GM12878 (cell line): ENCODE results near the gene CEBPE. TPM values are rescaled to one million over a fixed set of nuclear protein-coding genes. Genes with fewer than 3 reads are reported as not detected.

ENCODE experiments used
- ATAC-seq: fragments of 200-7000 bp; cut with Tn5 transposase; 3 replicates; pipeline ENCODE4 v1.9.1; 2020; ENCODE audit warnings: mild to moderate bottlenecking, moderate library complexity
- BruUV-seq: library from RNA; stranded (reverse); fragments of 400-500 nt; replicated peaks from 2 replicates; lab custom pipeline; 2021; lab: Mats Ljungman, UMichigan
- CTCF ChIA-PET: fragments of 300-600 bp; sonication (Branson Sonifier 250); formaldehyde crosslinking; extraction: SDS; loops from one replicate; lab custom pipeline; 2021; ENCODE audit warnings: inconsistent platforms; lab: Yijun Ruan, JAX
- POLR2A ChIA-PET: fragments of 350-600 bp; formaldehyde crosslinking; extraction: SDS; loops from one replicate; lab custom pipeline; 2021; ENCODE audit warnings: inconsistent platforms; lab: Charles Lee
- RAD21 ChIA-PET: fragments of 300-600 bp; sonication (Branson Sonifier 250); formaldehyde crosslinking; loops from one replicate; lab custom pipeline; 2023; ENCODE audit warnings: antibody characterized with exemption; ENCODE audit not compliant: unreplicated experiment; lab: Charles Lee
- SMC1A ChIA-PET: fragments of 300-600 bp; sonication (Branson Sonifier 250); formaldehyde crosslinking; loops from one replicate; lab custom pipeline; 2023; ENCODE audit not compliant: unreplicated experiment, uncharacterized antibody; lab: Charles Lee
- DNase-seq: peaks from one replicate; pipeline ENCODE4 v3.0.0-alpha.2; 2011; ENCODE audit warnings: low read depth, low spot score
- FAIRE-seq: peaks from 3 replicates; lab custom pipeline; 2011; peaks lifted over from hg19 to GRCh38; lab: Jason Lieb, UNC
- H2AFZ ChIP-seq: 2 replicates; pipeline ENCODE4 v1.6.0; 2011; ENCODE audit warnings: low read depth, low read length, control low read depth; ENCODE audit not compliant: control insufficient read depth
- H3K27ac ChIP-seq: 2 replicates; pipeline ENCODE4 v1.5.1; 2011; ENCODE audit warnings: control low read depth; ENCODE audit not compliant: control insufficient read depth, insufficient read depth
- H3K27me3 ChIP-seq, 2 experiments: replicated peaks in 1 of 2; 2 replicates each; pipeline versions ENCODE4 v1.6.0 to v1.6.1; 2011; ENCODE audit warnings: low read length in 1 of 2; ENCODE audit not compliant: control insufficient read depth in 2 of 2, insufficient read depth in 2 of 2
- H3K36me3 ChIP-seq, 2 experiments: 2 replicates each; pipeline ENCODE4 v1.5.1; 2011; ENCODE audit warnings: low read length in 1 of 2; ENCODE audit not compliant: control insufficient read depth in 2 of 2, insufficient read depth in 2 of 2
- H3K4me1 ChIP-seq: 2 replicates; pipeline ENCODE4 v1.6.1; 2011; ENCODE audit warnings: mild to moderate bottlenecking, low read length, moderate library complexity, mixed read lengths; ENCODE audit not compliant: control insufficient read depth, insufficient read depth
- H3K4me2 ChIP-seq: 2 replicates; pipeline ENCODE4 v1.6.0; 2011; ENCODE audit warnings: control low read depth; ENCODE audit not compliant: control insufficient read depth, insufficient read depth
- H3K4me3 ChIP-seq: fragments of 200-600 bp; sonication (generic); 2 replicates; pipeline ENCODE4 v1.5.1; 2016
- H3K79me2 ChIP-seq: 2 replicates; pipeline ENCODE4 v1.6.0; 2011; ENCODE audit warnings: low read length; ENCODE audit not compliant: control insufficient read depth, insufficient read depth
- H3K9ac ChIP-seq: 2 replicates; pipeline ENCODE4 v1.8.0; 2011; ENCODE audit warnings: low read length, control low read depth, mixed read lengths; ENCODE audit not compliant: control insufficient read depth, insufficient read depth
- H3K9me3 ChIP-seq: replicated peaks from 3 replicates; pipeline ENCODE4 v1.5.1; 2011; ENCODE audit warnings: mild to moderate bottlenecking, low read length; ENCODE audit not compliant: control insufficient read depth, insufficient read depth
- H4K20me1 ChIP-seq: 2 replicates; pipeline ENCODE4 v1.6.0; 2011; ENCODE audit not compliant: control insufficient read depth, insufficient read depth
- CBX5 ChIP-seq: sonication (generic); IDR thresholded peaks from 2 replicates; pipeline ENCODE4 v1.6.1; 2016; ENCODE audit warnings: low read depth, moderate library complexity, mild to moderate bottlenecking, inconsistent platforms
- EP300 ChIP-seq, 2 experiments: fragments of 150-350 bp in 1 of 2; IDR thresholded peaks; 2 replicates each; pipeline ENCODE4 v1.6.1; 2011 to 2012; ENCODE audit warnings: low read depth in 2 of 2, low read length in 2 of 2, borderline replicate concordance in 1 of 2, improper control_type of control experiment in 1 of 2, inconsistent platforms in 1 of 2; ENCODE audit not compliant: control insufficient read depth in 1 of 2
- ETV6 ChIP-seq, 2 experiments: fragments of 450-650 bp in 1 of 2; IDR thresholded peaks in 1 of 2; conservative IDR thresholded peaks in 1 of 2; 2 replicates each; pipeline ENCODE4 v1.6.1; 2014; ENCODE audit warnings: antibody characterized with exemption in 1 of 2, borderline replicate concordance in 1 of 2, low read depth in 1 of 2, mild to moderate bottlenecking in 1 of 2, moderate library complexity in 1 of 2
- MEF2A ChIP-seq: IDR thresholded peaks from 2 replicates; pipeline ENCODE4 v1.6.1; 2011; ENCODE audit warnings: low read depth, mild to moderate bottlenecking, low read length, moderate library complexity; ENCODE audit not compliant: insufficient read depth
- MYC ChIP-seq: IDR thresholded peaks from 2 replicates; pipeline ENCODE4 v1.6.1; 2011; ENCODE audit warnings: mild to moderate bottlenecking, low read length, moderate library complexity, inconsistent platforms; ENCODE audit not compliant: insufficient read depth, insufficient replicate concordance, insufficient read length, severe bottlenecking
- NFIC ChIP-seq: IDR thresholded peaks from 2 replicates; pipeline ENCODE4 v1.6.1; 2012; ENCODE audit warnings: low read depth, mild to moderate bottlenecking, inconsistent platforms, low read length, moderate library complexity
- NFYA ChIP-seq: IDR thresholded peaks from 2 replicates; pipeline ENCODE4 v1.6.1; 2011; ENCODE audit warnings: low read depth, mild to moderate bottlenecking, low read length, improper control_type of control experiment, borderline replicate concordance
- PBX3 ChIP-seq: IDR thresholded peaks from 2 replicates; pipeline ENCODE4 v1.6.1; 2011; ENCODE audit warnings: mild to moderate bottlenecking, low read depth, low read length, moderate library complexity; ENCODE audit not compliant: insufficient replicate concordance
- POU2F2 ChIP-seq: IDR thresholded peaks from 3 replicates; pipeline ENCODE4 v1.6.1; 2011; ENCODE audit warnings: low read depth, mild to moderate bottlenecking, low read length, borderline replicate concordance
- RCOR1 ChIP-seq: conservative IDR thresholded peaks from 2 replicates; pipeline ENCODE4 v1.6.1; 2012; ENCODE audit warnings: low read depth, low read length, improper control_type of control experiment
- SPI1 ChIP-seq: IDR thresholded peaks from 2 replicates; pipeline ENCODE4 v1.6.1; 2011; ENCODE audit warnings: low read depth, mild to moderate bottlenecking, low read length, moderate library complexity, borderline replicate concordance; ENCODE audit not compliant: insufficient read depth
- SREBF2 ChIP-seq: IDR thresholded peaks from 2 replicates; pipeline ENCODE4 v1.6.1; 2012; ENCODE audit warnings: mild to moderate bottlenecking, low read length
- SRF ChIP-seq, 2 experiments: IDR thresholded peaks; 2 replicates each; pipeline ENCODE4 v1.6.1; 2011; ENCODE audit warnings: low read depth in 2 of 2, low read length in 2 of 2, mild to moderate bottlenecking in 1 of 2, moderate library complexity in 1 of 2
- STAT1 ChIP-seq: fragments of 450-650 bp; conservative IDR thresholded peaks from 2 replicates; pipeline ENCODE4 v1.6.1; 2014; ENCODE audit warnings: antibody characterized with exemption, mild to moderate bottlenecking
- TARDBP ChIP-seq: IDR thresholded peaks from 2 replicates; pipeline ENCODE4 v1.6.1; 2016; ENCODE audit warnings: borderline replicate concordance
- YBX1 ChIP-seq: fragments of 450-650 bp; IDR thresholded peaks from 2 replicates; pipeline ENCODE4 v1.6.1; 2016; ENCODE audit warnings: antibody characterized with exemption
- ZBED1 ChIP-seq: IDR thresholded peaks from 2 replicates; pipeline ENCODE4 v1.6.1; 2016; ENCODE audit warnings: borderline replicate concordance
- WGBS: methylation state at CpG from one replicate; pipeline ENCODE4 v1.1.6; 2016; ENCODE audit warnings: low lambda C conversion rate; ENCODE audit not compliant: insufficient replicate concordance, insufficient coverage; ENCODE audit errors: missing lambda C conversion rate; 5-methylcytosine and 5-hydroxymethylcytosine counted together
- in situ Hi-C: fragments of 300-500 bp; cut with MboI; formaldehyde crosslinking; loops from 9 replicates; pipeline ENCODE4 v1.14.3; 2018; ENCODE audit warnings: mixed read lengths
- intact Hi-C: fragments of 100-400 bp; cut with micrococcal nuclease; formaldehyde crosslinking; loops from one replicate; pipeline ENCODE4 v1.14.2; 2022; ENCODE audit not compliant: unreplicated experiment
- polyA plus RNA-seq, 11 experiments: library from polyadenylated mRNA; depleted of rRNA in 4 of 11; unstranded in 6 of 11; stranded (reverse) in 5 of 11; fragments of >200 nt; fragmentation: Nextera tagmentation in 4 of 11; fragmentation: Illumina TruSeq in 1 of 11; extraction: Ambion mirVana in 4 of 11; extraction: Trizol in 1 of 11; gene quantifications; 1 replicate in 1 of 11; 2 replicates in 10 of 11; pipeline versions ENCODE4 v1.2.1 to v1.2.3, GENCODE V29; 2011 to 2016; ENCODE audit warnings: inconsistent platforms in 2 of 11, missing spikeins in 2 of 11, low read depth in 1 of 11
- total RNA-seq, 4 experiments: library from RNA; depleted of rRNA in 3 of 4; stranded (reverse); fragments of >200 nt in 3 of 4; fragmentation: Illumina TruSeq in 1 of 4; extraction: Trizol in 1 of 4; gene quantifications; 2 replicates each; pipeline versions ENCODE4 v1.2.1 to v1.2.3, GENCODE V29; 2013 to 2021
- TF ChIP-seq, protein P1 (sequence below): fragments of 450-650 bp; IDR thresholded peaks from 2 replicates; pipeline ENCODE4 v1.6.1; 2018; ENCODE audit warnings: borderline replicate concordance, mild to moderate bottlenecking; ENCODE audit not compliant: partially characterized antibody

Gene CEBPE
- total and polyA plus RNA-seq, 10 of the 15 experiments (the other 5 are each of a cell fraction or from before 2014, with no cell fraction given): 0.09 to 0.45 (median 0.24) TPM; not detected in 7

DNA sequence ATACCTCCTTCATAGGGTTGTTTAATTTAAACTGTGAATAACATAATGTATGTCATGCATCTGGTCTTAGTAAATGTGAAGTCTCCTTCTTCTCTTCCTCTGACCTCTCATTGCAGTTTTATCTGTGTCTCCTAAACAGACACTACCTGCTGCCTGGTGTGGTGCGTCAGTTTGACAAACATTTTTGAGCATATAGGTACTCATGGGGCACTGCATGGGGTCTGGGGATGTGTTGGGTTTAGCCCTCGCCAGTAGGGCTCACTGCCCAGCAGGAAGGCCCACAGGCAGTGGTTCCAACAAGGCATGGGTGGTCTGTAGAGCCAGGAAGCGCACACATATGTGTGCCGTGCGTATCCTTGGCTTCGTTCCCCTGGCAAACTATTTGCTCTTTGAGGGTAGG, 3.0 kb upstream of the CEBPE start (continued):
- TF ChIP-seq PBX3 (no peak), EP300 (IDR thresholded peaks at IDR 0.05; ENCODE audit: borderline replicate concordance in 1 of 2, control insufficient read depth in 1 of 2, low read depth in 2 of 2, low read length in 2 of 2) (no peak), SPI1 (no peak), TARDBP (no peak)
- TF ChIP-seq, all 136 proteins: peak for 0

DNA sequence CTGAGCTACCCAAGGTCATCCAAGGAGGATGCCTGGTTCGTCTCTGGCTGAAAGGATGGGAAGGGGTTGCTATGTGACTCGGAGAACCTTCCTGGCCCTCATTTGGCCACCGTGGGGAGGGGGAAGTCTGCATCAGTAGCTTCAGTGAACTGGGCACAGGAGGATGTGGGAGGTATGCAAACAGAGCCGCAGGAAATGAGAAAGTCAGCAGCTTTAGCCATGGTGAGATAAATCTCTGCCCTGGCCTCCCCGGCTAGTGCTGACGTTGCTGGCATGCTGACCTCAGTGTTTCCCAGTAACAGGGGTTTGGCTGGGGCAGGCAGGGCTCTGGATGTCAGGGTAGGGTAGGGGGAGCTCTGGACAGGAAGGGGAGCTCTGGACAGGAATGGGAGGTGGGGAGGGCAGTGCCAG, 2.3 kb upstream of the CEBPE start:
- H3K9ac ChIP-seq: no peak overlapping the region
- SMC1A ChIA-PET: interaction anchor here (0.9 to 3.2 kb wide), 15 partner anchors 9 to 259 kb away, joined by 3 to 34 read pairs (median 7); partner anchors contain the start of genes ACIN1, C14orf119 and SLC7A8
- no peak overlapping the region for H3K27ac ChIP-seq
- TF ChIP-seq CBX5 (no peak), ZBED1 (no peak), NFYA (no peak), RCOR1 (no peak), ETV6 (conservative IDR thresholded peaks at IDR 0.05 in 1 of 2, IDR thresholded peaks at IDR 0.05 in 1 of 2; ENCODE audit: borderline replicate concordance in 1 of 2, low read depth in 1 of 2) (no peak), SREBF2 (no peak), SRF (IDR thresholded peaks at IDR 0.05; ENCODE audit: low read depth in 2 of 2, low read length in 2 of 2) (0 out of 4 replicates have a peak, but pooled peaks of 1 of the 2 experiments have one; percentile 12), YBX1 (no peak), NFIC (no peak), MYC (no peak), STAT1 (no peak), MEF2A (no peak), POU2F2 (peak; percentile 72; the same call in 1 of the 3 replicates)
- TF ChIP-seq, protein P1, sequence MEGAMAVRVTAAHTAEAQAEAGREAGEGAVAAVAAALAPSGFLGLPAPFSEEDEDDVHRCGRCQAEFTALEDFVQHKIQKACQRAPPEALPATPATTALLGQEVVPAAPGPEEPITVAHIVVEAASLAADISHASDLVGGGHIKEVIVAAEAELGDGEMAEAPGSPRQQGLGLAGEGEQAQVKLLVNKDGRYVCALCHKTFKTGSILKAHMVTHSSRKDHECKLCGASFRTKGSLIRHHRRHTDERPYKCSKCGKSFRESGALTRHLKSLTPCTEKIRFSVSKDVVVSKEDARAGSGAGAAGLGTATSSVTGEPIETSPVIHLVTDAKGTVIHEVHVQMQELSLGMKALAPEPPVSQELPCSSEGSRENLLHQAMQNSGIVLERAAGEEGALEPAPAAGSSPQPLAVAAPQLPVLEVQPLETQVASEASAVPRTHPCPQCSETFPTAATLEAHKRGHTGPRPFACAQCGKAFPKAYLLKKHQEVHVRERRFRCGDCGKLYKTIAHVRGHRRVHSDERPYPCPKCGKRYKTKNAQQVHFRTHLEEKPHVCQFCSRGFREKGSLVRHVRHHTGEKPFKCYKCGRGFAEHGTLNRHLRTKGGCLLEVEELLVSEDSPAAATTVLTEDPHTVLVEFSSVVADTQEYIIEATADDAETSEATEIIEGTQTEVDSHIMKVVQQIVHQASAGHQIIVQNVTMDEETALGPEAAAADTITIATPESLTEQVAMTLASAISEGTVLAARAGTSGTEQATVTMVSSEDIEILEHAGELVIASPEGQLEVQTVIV: no peak

More for the DNA sequence above, 2.3 kb upstream of the CEBPE start:
- H3K9me3 ChIP-seq: no peaks in the 10 kb centered on the region
- 1% methylated on average over 6 of the region's 6 CpGs for WGBS
- in situ Hi-C loops (loop anchor here (10.0 kb wide), 1 partner anchor 63 kb away; the partner anchor contains the start of gene SLC7A8), intact Hi-C loops (loop anchor here (2.0 kb wide), 2 partner anchors 179 to 259 kb away; no protein-coding TSS in a partner anchor)
- peak; percentile 73 for FAIRE-seq
- H3K4me1 ChIP-seq: peaks cover 20% of the 10 kb centered on the region
- no peak for DNase-seq
- CTCF ChIA-PET: interaction anchor here (0.8 to 6.4 kb wide), 44 partner anchors 9 to 438 kb away, joined by 3 to 127 read pairs (median 6); partner anchors contain the start of genes ACIN1, C14orf119, CDH24 and CMTM5
- H2AFZ ChIP-seq: peak overlapping the region; percentile 91
- H3K27me3 ChIP-seq: no peaks in the 10 kb centered on the region; a peak in 2 of 4 replicates
- no peaks in the 10 kb centered on the region for H3K79me2 ChIP-seq
- H3K4me3 ChIP-seq: no peak overlapping the region; the same call in 1 of the 2 replicates
- ATAC-seq: peak; percentile 38
- POLR2A ChIA-PET: interaction anchor here (1.4 kb wide), 1 partner anchor 27 kb away, joined by 3 read pairs; the partner anchor contains the start of gene ACIN1
- H4K20me1 ChIP-seq: no peaks in the 10 kb centered on the region
- BruUV-seq: no TSS peak
- RAD21 ChIA-PET: interaction anchor here (0.5 to 2.3 kb wide), 21 partner anchors 9 to 438 kb away, joined by 3 to 15 read pairs (median 4); partner anchors contain the start of genes ACIN1, C14orf119 and PABPN1
- no peaks in the 10 kb centered on the region for H3K36me3 ChIP-seq
- peak overlapping the region; percentile 90 for H3K4me2 ChIP-seq
